Measurements from ENCODE around the gene GRN. TPM values are rescaled to one million over a fixed set of nuclear protein-coding genes. Genes with fewer than 3 reads are reported as not detected.

Gene GRN
- total RNA-seq, 1 experiment from 2014 or later = 127 TPM

GRCh38 chr17:44375196-44376017 is 30.3 kb downstream of the GRN start:
- peaks cover 8% of the 10 kb centered on the region for H3K4me1 ChIP-seq (ENCODE audit: insufficient read depth, low read length)
- no peak overlapping the region for H3K18ac ChIP-seq (ENCODE audit: insufficient read length, low read depth, low read length)
- peaks cover 5% of the 10 kb centered on the region for H3K23me2 ChIP-seq (ENCODE audit: insufficient read length, low read depth, low read length, poor library complexity, severe bottlenecking)
- no peak overlapping the region for H2BK120ac ChIP-seq (ENCODE audit: low read depth, low read length, poor library complexity, severe bottlenecking)
- no peak overlapping the region for H2BK12ac ChIP-seq (ENCODE audit: insufficient read length, low read depth, low read length)
- Mint-ChIP-seq H3K4me1 (peaks cover 10 to 29% of the 10 kb centered on the region in 2 experiments), H3K4me3 (peak overlapping the region; percentile 20 to 26; a peak in 3 of 5 replicates), H3K27me3 (ENCODE audit: low read depth) (peaks cover 4% of the 10 kb centered on the region), H3K27ac (no peak overlapping the region), H3K9me3 (no peaks in the 10 kb centered on the region; a peak in 1 of 5 replicates), H3K36me3 (ENCODE audit: insufficient read depth in 1 of 3, low read depth in 3 of 3) (peaks cover 0 to 4% (median 0%) of the 10 kb centered on the region in 3 experiments; a peak in 1 of 7 replicates)
- no peak overlapping the region for H2BK5ac ChIP-seq (ENCODE audit: insufficient read length, low read length)
- H3K9ac ChIP-seq (ENCODE audit: extremely low read depth, insufficient read length, low read length) = no peak overlapping the region
- H3K14ac ChIP-seq (ENCODE audit: insufficient read depth, low read length) = no peak overlapping the region
- no peak overlapping the region for H3K4ac ChIP-seq (ENCODE audit: low read depth, low read length)
- no peak overlapping the region for H3K23ac ChIP-seq (ENCODE audit: insufficient read length, low read depth, low read length)
- no peaks in the 10 kb centered on the region; the same call in 1 of the 2 replicates for H3K27me3 ChIP-seq (ENCODE audit: insufficient read depth, low read length)
- no peak overlapping the region for H4K8ac ChIP-seq (replicated peaks; ENCODE audit: insufficient read length, low read depth, low read length)
- no peaks in the 10 kb centered on the region for H3K79me2 ChIP-seq (ENCODE audit: insufficient read depth, low read length)
- peak; percentile 71 for DNase-seq
- H2BK20ac ChIP-seq (ENCODE audit: low read depth, low read length, poor library complexity, severe bottlenecking) = no peak overlapping the region
- no peaks in the 10 kb centered on the region for H4K20me1 ChIP-seq (ENCODE audit: control insufficient read depth, insufficient read depth, insufficient read length)
- H4K5ac ChIP-seq (ENCODE audit: insufficient read length, low read depth, low read length) = no peak overlapping the region
- peak overlapping the region; percentile 51 for H3K4me2 ChIP-seq (ENCODE audit: insufficient read depth, insufficient read length, low read length)
- H2AFZ ChIP-seq (ENCODE audit: low read length) = no peak overlapping the region
- no peaks in the 10 kb centered on the region for H3K79me1 ChIP-seq (ENCODE audit: insufficient read depth, low read depth, low read length, poor library complexity, severe bottlenecking)
- H3K9me3 ChIP-seq (ENCODE audit: control insufficient read depth, low read depth, low read length) = no peaks in the 10 kb centered on the region
- no peak overlapping the region for H2AK5ac ChIP-seq (ENCODE audit: insufficient read length, low read length)
- no peak overlapping the region for H2BK15ac ChIP-seq (ENCODE audit: low read depth, low read length)
- no CpG with 5 or more reads among the region's 22 CpGs for WGBS (ENCODE audit: extremely low coverage, insufficient read length, low lambda C conversion rate)
- no peak for TF ChIP-seq CTCF (conservative IDR thresholded peaks at IDR 0.05)
- no peak overlapping the region for H4K91ac ChIP-seq (ENCODE audit: insufficient read length, low read depth, low read length)
- H3T11ph ChIP-seq (ENCODE audit: low read length) = no peak overlapping the region
- H3K27ac ChIP-seq (ENCODE audit: insufficient read length, low read depth, low read length) = no peak overlapping the region
- H3K56ac ChIP-seq (ENCODE audit: insufficient read length, low read depth, low read length) = no peak overlapping the region

All from H9 (cell line).